ENCODE data around the gene NKAIN4. TPM values are rescaled to one million over a fixed set of nuclear protein-coding genes. Genes with fewer than 3 reads are reported as not detected.
"Not testable (repeated sequence)": the region's sequence is repeated elsewhere in the genome, so short reads cannot be mapped to it uniquely, and the experiment has no call there.

NKAIN4 gene
- total RNA-seq, 1 experiment from 2014 or later, result not detected

- no peak for DNase-seq (ENCODE audit: extremely low read depth, low read depth)
Measured at GRCh38 chr20:63260521-63260920, 6.3 kb upstream of the NKAIN4 start.

- DNase-seq (ENCODE audit: extremely low read depth, low read depth), result no peak
Measured at GRCh38 chr20:63259734-63260460, 5.6 kb upstream of the NKAIN4 start.

- no peak for DNase-seq (ENCODE audit: extremely low read depth, low read depth)
Measured at GRCh38 chr20:63258781-63259180, 4.5 kb upstream of the NKAIN4 start.

- DNase-seq (ENCODE audit: extremely low read depth, low read depth), result no peak
Measured at GRCh38 chr20:63257629-63258028, 3.4 kb upstream of the NKAIN4 start.

GRCh38 chr20:63256954-63257353 lies 2.7 kb upstream of the NKAIN4 start:
- DNase-seq (ENCODE audit: extremely low read depth, low read depth), result no peak

- no peak for DNase-seq (ENCODE audit: extremely low read depth, low read depth)
Measured at GRCh38 chr20:63255931-63256704, 1.9 kb upstream of the NKAIN4 start.

- DNase-seq (ENCODE audit: extremely low read depth, low read depth), result no peak
Measured at GRCh38 chr20:63254606-63255384, 532 bp upstream of the NKAIN4 start.

- no peak for DNase-seq (ENCODE audit: extremely low read depth, low read depth)
Measured at GRCh38 chr20:63253438-63254231, 628 bp downstream of the NKAIN4 start.

GRCh38 chr20:63253065-63253437 lies 1.2 kb downstream of the NKAIN4 start:
- DNase-seq (ENCODE audit: extremely low read depth, low read depth), result no peak

GRCh38 chr20:63252284-63252711 lies 2.0 kb downstream of the NKAIN4 start:
- DNase-seq (ENCODE audit: extremely low read depth, low read depth), result no peak

- DNase-seq (ENCODE audit: extremely low read depth, low read depth), result not testable (repeated sequence)
Measured at GRCh38 chr20:63251350-63251749, 2.9 kb downstream of the NKAIN4 start.

GRCh38 chr20:63249891-63250290 lies 4.4 kb downstream of the NKAIN4 start:
- DNase-seq (ENCODE audit: extremely low read depth, low read depth), result no peak

- no peak for DNase-seq (ENCODE audit: extremely low read depth, low read depth)
Measured at GRCh38 chr20:63248835-63249591, 5.2 kb downstream of the NKAIN4 start.

GRCh38 chr20:63247671-63248228 lies 6.5 kb downstream of the NKAIN4 start:
- no peak for DNase-seq (ENCODE audit: extremely low read depth, low read depth)

- no peak for DNase-seq (ENCODE audit: extremely low read depth, low read depth)
Measured at GRCh38 chr20:63246490-63247288, 7.6 kb downstream of the NKAIN4 start.

GRCh38 chr20:63244468-63244867 lies 9.8 kb downstream of the NKAIN4 start:
- no peak for DNase-seq (ENCODE audit: extremely low read depth, low read depth)

- no peak for DNase-seq (ENCODE audit: extremely low read depth, low read depth)
Measured at GRCh38 chr20:63243604-63244247, 10.5 kb downstream of the NKAIN4 start.

GRCh38 chr20:63242736-63243135 lies 11.5 kb downstream of the NKAIN4 start:
- DNase-seq (ENCODE audit: extremely low read depth, low read depth), result no peak

All from NCI-H460 (cell line).